OCI-LY7 (cell line): ENCODE data around the gene MS4A6E. TPM values are rescaled to one million over a fixed set of nuclear protein-coding genes. Genes with fewer than 3 reads are reported as not detected.

Experiments
- BruUV-seq: library from RNA; stranded (reverse); fragments of 400-500 nt; replicated peaks from 2 replicates; lab custom pipeline; 2021; lab: Mats Ljungman, UMichigan
- CTCF ChIA-PET: fragments of 300-600 bp; sonication (Branson Sonifier 250); formaldehyde crosslinking; loops from one replicate; lab custom pipeline; 2022; ENCODE audit warnings: antibody characterized with exemption; ENCODE audit not compliant: unreplicated experiment; lab: Charles Lee
- POLR2A ChIA-PET: fragments of 300-600 bp; sonication (Branson Sonifier 250); formaldehyde crosslinking; loops from one replicate; lab custom pipeline; 2022; ENCODE audit warnings: antibody characterized with exemption; lab: Charles Lee
- DNase-seq: peaks from one replicate; pipeline ENCODE4 v3.0.0-alpha.2; 2015; ENCODE audit warnings: low spot score
- H2AFZ ChIP-seq: fragments of 200-600 bp; sonication (generic), shearing (Covaris generic); 2 replicates; pipeline ENCODE4 v1.6.1; 2014; ENCODE audit warnings: mild to moderate bottlenecking, antibody characterized with exemption, low read length, moderate library complexity
- H3K27ac ChIP-seq: fragments of 200-600 bp; sonication (generic); 2 replicates; pipeline ENCODE4 v1.5.1; 2014; ENCODE audit warnings: mixed run types, low read depth, mild to moderate bottlenecking, moderate library complexity, low read length, inconsistent platforms; ENCODE audit not compliant: poor library complexity, severe bottlenecking
- H3K36me3 ChIP-seq: fragments of 200-600 bp; sonication (generic); 2 replicates; pipeline ENCODE4 v1.6.1; 2014; ENCODE audit warnings: mild to moderate bottlenecking, antibody characterized with exemption, low read length, moderate library complexity, mixed read lengths; ENCODE audit not compliant: insufficient read depth
- H3K4me1 ChIP-seq: fragments of 200-600 bp; sonication (generic); 2 replicates; pipeline ENCODE4 v1.5.1; 2014; ENCODE audit warnings: mild to moderate bottlenecking, low read length; ENCODE audit not compliant: insufficient read depth, poor library complexity, severe bottlenecking
- H3K4me2 ChIP-seq: fragments of 200-600 bp; sonication (generic); 2 replicates; pipeline ENCODE4 v1.6.1; 2014; ENCODE audit warnings: mild to moderate bottlenecking, low read length
- H3K4me3 ChIP-seq: fragments of 200-600 bp; sonication (generic); 2 replicates; pipeline ENCODE4 v1.5.1; 2014; ENCODE audit warnings: mild to moderate bottlenecking, low read depth, low read length; ENCODE audit not compliant: poor library complexity, severe bottlenecking
- H3K79me2 ChIP-seq: fragments of 200-600 bp; sonication (generic); 2 replicates; pipeline ENCODE4 v1.6.1; 2016; ENCODE audit warnings: low read depth, mild to moderate bottlenecking, low read length, moderate library complexity, mixed read lengths; ENCODE audit not compliant: insufficient read depth
- H3K9me2 ChIP-seq: fragments of 200-600 bp; sonication (generic); 2 replicates; pipeline ENCODE4 v1.6.1; 2016; ENCODE audit warnings: mild to moderate bottlenecking, low read length, mixed read lengths; ENCODE audit not compliant: insufficient read depth
- H3K9me3 ChIP-seq: fragments of 200-600 bp; sonication (generic); 2 replicates; pipeline ENCODE4 v1.6.1; 2014; ENCODE audit warnings: mild to moderate bottlenecking, mixed run types, low read length, mixed read lengths
- H4K20me1 ChIP-seq: fragments of 200-600 bp; sonication (generic); 2 replicates; pipeline ENCODE4 v1.6.1; 2014; ENCODE audit warnings: mild to moderate bottlenecking, antibody characterized with exemption, low read length, moderate library complexity, mixed read lengths; ENCODE audit not compliant: insufficient read depth
- CTCF ChIP-seq: fragments of 200-600 bp; sonication (generic); conservative IDR thresholded peaks from 2 replicates; pipeline ENCODE4 v1.5.1; 2014; ENCODE audit warnings: mild to moderate bottlenecking, antibody characterized with exemption, low read length, moderate library complexity, mixed read lengths
- EZH2phosphoT487 ChIP-seq: fragments of 200-600 bp; sonication (generic); IDR thresholded peaks from 2 replicates; pipeline ENCODE4 v1.6.1; 2018; ENCODE audit warnings: low read depth, borderline replicate concordance, mild to moderate bottlenecking, mixed run types, antibody characterized with exemption, low read length, moderate library complexity, mixed read lengths
- intact Hi-C: fragments of 100-400 bp; cut with micrococcal nuclease; formaldehyde crosslinking; loops from one replicate; pipeline ENCODE4 v1.10.0; 2022; ENCODE audit not compliant: unreplicated experiment
- total RNA-seq, 2 experiments: library from RNA; depleted of rRNA in 1 of 2; stranded (reverse); fragments of >200 nt in 1 of 2; shearing (Covaris generic) in 1 of 2; gene quantifications; 2 replicates each; pipeline ENCODE4 v1.2.3, GENCODE V29; 2014 to 2022

The MS4A6E gene
- total RNA-seq, 2 experiments from 2014 or later, result not detected

GRCh38 chr11:60370811-60371298, 43.8 kb downstream of the MS4A6E start:
- Histone ChIP-seq H3K9me3 (no peaks in the 10 kb centered on the region; the same call in 1 of the 2 replicates), H3K27ac (no peak overlapping the region), H2AFZ (no peak overlapping the region), H3K4me1 (peaks cover 23% of the 10 kb centered on the region), H3K4me3 (no peak overlapping the region), H4K20me1 (no peaks in the 10 kb centered on the region), H3K79me2 (no peaks in the 10 kb centered on the region), H3K4me2 (no peak overlapping the region), H3K36me3 (no peaks in the 10 kb centered on the region; the same call in 1 of the 2 replicates), H3K9me2 (no peaks in the 10 kb centered on the region)
- CTCF ChIA-PET, result no interaction called here
- intact Hi-C loops, result no loop called here
- POLR2A ChIA-PET, result interaction anchor here (0.6 to 2.6 kb wide), 7 partner anchors 20 to 1802 kb away, joined by 3 to 12 read pairs (median 4); no protein-coding TSS in a partner anchor
- TF ChIP-seq CTCF, result no peak
- no peak for TF ChIP-seq EZH2phosphoT487
- no peak for DNase-seq
- BruUV-seq, result no TSS peak

- no peak overlapping the region for H3K27ac ChIP-seq
- BruUV-seq, result no TSS peak
- H2AFZ ChIP-seq, result no peak overlapping the region
- POLR2A ChIA-PET, result interaction anchor here (0.6 to 2.6 kb wide), 6 partner anchors 22 to 1802 kb away, joined by 3 to 12 read pairs (median 3); no protein-coding TSS in a partner anchor
- H3K36me3 ChIP-seq, result no peaks in the 10 kb centered on the region; the same call in 1 of the 2 replicates
- no peak for TF ChIP-seq CTCF
- no peak for TF ChIP-seq EZH2phosphoT487
- no peaks in the 10 kb centered on the region for H3K79me2 ChIP-seq
- no peak overlapping the region for H3K4me3 ChIP-seq
- no peak overlapping the region for H3K4me2 ChIP-seq
- no peaks in the 10 kb centered on the region for H4K20me1 ChIP-seq
- CTCF ChIA-PET, result no interaction called here
- H3K9me2 ChIP-seq, result no peaks in the 10 kb centered on the region
- intact Hi-C loops, result no loop called here
- no peak for DNase-seq
- H3K4me1 ChIP-seq, result peaks cover 21% of the 10 kb centered on the region
- H3K9me3 ChIP-seq, result no peaks in the 10 kb centered on the region; the same call in 1 of the 2 replicates
Measured at GRCh38 chr11:60371386-60371785, 44.3 kb downstream of the MS4A6E start.

- intact Hi-C loops, result no loop called here
- Histone ChIP-seq H3K9me3 (no peaks in the 10 kb centered on the region; the same call in 1 of the 2 replicates), H3K9me2 (no peaks in the 10 kb centered on the region), H3K27ac (no peak overlapping the region), H2AFZ (no peak overlapping the region), H3K36me3 (no peaks in the 10 kb centered on the region; the same call in 1 of the 2 replicates), H3K4me1 (peaks cover 21% of the 10 kb centered on the region), H3K79me2 (no peaks in the 10 kb centered on the region), H4K20me1 (no peaks in the 10 kb centered on the region), H3K4me2 (no peak overlapping the region), H3K4me3 (no peak overlapping the region)
- POLR2A ChIA-PET, result interaction anchor here (0.7 to 2.6 kb wide), 5 partner anchors 85 to 126 kb away, joined by 3 to 12 read pairs (median 6); no protein-coding TSS in a partner anchor
- CTCF ChIA-PET, result no interaction called here
- no TSS peak for BruUV-seq
- TF ChIP-seq CTCF (no peak), EZH2phosphoT487 (no peak)
- no peak for DNase-seq
Measured at GRCh38 chr11:60371854-60372253, 44.8 kb downstream of the MS4A6E start.
